ENCODE measurements around the gene BCL2L1. TPM values are rescaled to one million over a fixed set of nuclear protein-coding genes. Genes with fewer than 3 reads are reported as not detected.

BCL2L1 gene
- total RNA-seq, 2 experiments from 2014 or later = 126 to 129 TPM

GRCh38 chr20:31667315-31668285 is 55.1 kb downstream of the BCL2L1 start:
- Mint-ChIP-seq H3K4me3 (no peak overlapping the region), H3K27ac (peak overlapping the region; percentile 70), H3K27me3 (no peaks in the 10 kb centered on the region), H3K4me1 (ENCODE audit: low read depth) (peaks cover 65% of the 10 kb centered on the region), H3K9me3 (no peaks in the 10 kb centered on the region), H3K36me3 (peaks cover 57% of the 10 kb centered on the region)
- CTCF ChIA-PET = interaction anchor here (1.4 to 1.7 kb wide), 2 partner anchors 55 to 56 kb away, joined by 3 to 11 read pairs; partner anchors contain the start of gene BCL2L1
- POLR2A ChIA-PET = interaction anchor here (1.7 kb wide), 1 partner anchor 8 kb away, joined by 4 read pairs; no protein-coding TSS in a partner anchor
- no peak for DNase-seq
- intact Hi-C loops (cut with micrococcal nuclease) = no loop called here

DNA sequence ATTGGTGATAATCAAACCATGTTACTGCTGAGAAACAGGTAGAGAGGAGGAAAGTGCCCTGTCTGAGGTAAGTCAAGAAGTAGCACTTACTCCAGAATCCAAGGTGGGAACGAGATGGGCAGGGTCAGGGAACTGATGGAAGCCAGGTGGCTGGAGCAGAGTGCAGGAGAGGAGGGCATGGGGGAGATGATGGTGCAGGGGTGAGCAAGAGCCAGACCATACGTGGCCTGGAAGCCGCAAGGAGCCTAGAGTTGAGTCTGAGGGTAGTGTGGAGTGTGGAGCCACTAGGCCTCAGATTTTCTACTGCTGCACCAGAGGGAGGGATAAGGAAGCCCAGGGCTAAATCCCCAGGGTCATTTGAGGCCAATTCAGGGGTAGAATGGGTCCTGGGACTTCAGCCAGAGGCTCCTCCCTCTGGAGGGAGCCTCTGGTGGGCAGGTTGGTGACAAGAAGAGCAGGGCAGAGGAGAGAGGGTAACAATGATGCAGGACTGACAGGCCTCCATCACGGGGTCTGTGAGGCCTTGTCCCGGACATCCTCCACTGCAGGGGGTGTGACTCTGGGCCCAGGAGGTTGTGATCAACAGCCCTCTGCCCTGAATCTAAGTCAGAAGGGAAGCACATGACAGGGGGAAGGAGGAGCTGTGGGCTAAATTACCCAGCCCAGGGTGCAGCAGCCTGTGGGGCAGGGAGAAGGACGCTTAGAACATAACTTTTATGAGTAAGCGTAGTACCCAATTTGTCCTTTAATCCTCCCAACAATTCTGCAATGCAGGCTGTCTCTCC is 56.2 kb downstream of the BCL2L1 start:
- Mint-ChIP-seq H3K36me3 (peaks cover 50% of the 10 kb centered on the region), H3K27ac (peak overlapping the region; percentile 77), H3K4me1 (ENCODE audit: low read depth) (peaks cover 70% of the 10 kb centered on the region), H3K9me3 (no peaks in the 10 kb centered on the region), H3K27me3 (no peaks in the 10 kb centered on the region), H3K4me3 (no peak overlapping the region)
- peak; percentile 38 for DNase-seq
- POLR2A ChIA-PET = no interaction called here
- intact Hi-C loops (cut with micrococcal nuclease) = no loop called here
- CTCF ChIA-PET = interaction anchor here (1.3 to 2.2 kb wide), 3 partner anchors 10 to 57 kb away, joined by 3 to 6 read pairs (median 3); no protein-coding TSS in a partner anchor

DNA sequence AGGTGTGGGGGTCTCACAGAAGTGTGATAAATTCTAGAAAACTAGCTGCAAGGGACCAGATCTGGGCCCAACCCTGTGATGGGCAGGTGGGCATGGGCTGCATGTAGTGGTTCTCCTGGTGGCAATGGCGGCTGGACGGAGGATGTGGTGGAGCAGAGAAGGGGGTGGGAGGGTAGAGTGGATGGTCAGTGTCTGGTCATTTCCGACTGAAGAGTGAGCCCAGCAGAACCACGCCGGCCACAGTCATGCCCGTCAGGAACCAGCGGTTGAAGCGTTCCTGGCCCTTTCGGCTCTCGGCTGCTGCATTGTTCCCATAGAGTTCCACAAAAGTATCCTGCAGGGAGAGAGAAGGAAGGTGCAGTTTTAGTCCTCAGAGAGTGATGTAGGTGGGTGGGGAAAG is 56.9 kb downstream of the BCL2L1 start:
- Mint-ChIP-seq H3K27ac (peak overlapping the region; percentile 77), H3K4me3 (no peak overlapping the region), H3K36me3 (peaks cover 49% of the 10 kb centered on the region), H3K9me3 (no peaks in the 10 kb centered on the region), H3K27me3 (no peaks in the 10 kb centered on the region), H3K4me1 (ENCODE audit: low read depth) (peaks cover 69% of the 10 kb centered on the region)
- ChIA-PET POLR2A (no interaction called here), CTCF (interaction anchor here (1.3 to 9.9 kb wide), 3 partner anchors 10 to 55 kb away, joined by 3 to 417 read pairs (median 6); partner anchors contain the start of gene BCL2L1)
- intact Hi-C loops (cut with micrococcal nuclease) = no loop called here
- no peak for DNase-seq

DNA sequence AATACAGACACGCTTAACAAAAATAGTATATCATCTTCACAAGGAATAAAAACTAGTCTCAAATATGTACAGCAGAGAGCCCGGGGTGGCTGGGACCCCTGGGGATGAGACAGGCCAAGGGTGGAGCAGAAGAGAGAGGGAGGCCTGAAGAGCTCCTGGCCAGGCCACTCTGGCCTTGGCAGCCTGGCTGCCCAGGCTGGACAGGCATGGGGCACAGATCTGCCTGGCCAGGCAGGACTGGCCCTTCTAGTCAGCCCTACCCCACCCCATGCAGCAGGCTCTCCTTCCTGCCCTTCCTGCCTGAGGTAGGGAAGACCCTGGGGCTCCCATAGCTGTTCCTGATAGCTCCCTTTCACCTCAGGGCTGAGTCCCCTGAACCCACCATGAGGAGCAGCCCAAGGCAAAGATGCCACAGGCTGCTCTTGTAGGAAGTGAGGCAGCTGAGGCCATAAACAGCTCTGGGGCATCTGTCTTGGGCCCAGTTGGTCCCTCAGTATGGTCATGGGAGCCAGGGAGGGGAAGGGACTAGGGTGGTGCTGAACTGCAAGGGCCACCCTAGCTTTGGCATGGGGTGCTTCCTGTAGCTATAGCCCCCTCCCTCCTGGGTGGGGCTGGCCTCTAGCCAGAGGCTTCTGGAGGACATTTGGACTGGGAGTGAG is 57.8 kb downstream of the BCL2L1 start:
- POLR2A ChIA-PET = interaction anchor here (1.2 to 1.6 kb wide), 2 partner anchors 42 to 57 kb away, joined by 4 to 5 read pairs; partner anchors contain the start of gene BCL2L1
- H3K27me3 Mint-ChIP-seq = no peaks in the 10 kb centered on the region
- peaks cover 66% of the 10 kb centered on the region for H3K4me1 Mint-ChIP-seq (ENCODE audit: low read depth)
- H3K36me3 Mint-ChIP-seq = peaks cover 45% of the 10 kb centered on the region
- H3K27ac Mint-ChIP-seq = peak overlapping the region; percentile 60
- H3K9me3 Mint-ChIP-seq = no peaks in the 10 kb centered on the region
- intact Hi-C loops (cut with micrococcal nuclease) = no loop called here
- no peak overlapping the region for H3K4me3 Mint-ChIP-seq
- DNase-seq = no peak
- CTCF ChIA-PET = interaction anchor here (0.6 to 9.9 kb wide), 6 partner anchors 9 to 56 kb away, joined by 3 to 417 read pairs (median 4); partner anchors contain the start of gene BCL2L1

DNA sequence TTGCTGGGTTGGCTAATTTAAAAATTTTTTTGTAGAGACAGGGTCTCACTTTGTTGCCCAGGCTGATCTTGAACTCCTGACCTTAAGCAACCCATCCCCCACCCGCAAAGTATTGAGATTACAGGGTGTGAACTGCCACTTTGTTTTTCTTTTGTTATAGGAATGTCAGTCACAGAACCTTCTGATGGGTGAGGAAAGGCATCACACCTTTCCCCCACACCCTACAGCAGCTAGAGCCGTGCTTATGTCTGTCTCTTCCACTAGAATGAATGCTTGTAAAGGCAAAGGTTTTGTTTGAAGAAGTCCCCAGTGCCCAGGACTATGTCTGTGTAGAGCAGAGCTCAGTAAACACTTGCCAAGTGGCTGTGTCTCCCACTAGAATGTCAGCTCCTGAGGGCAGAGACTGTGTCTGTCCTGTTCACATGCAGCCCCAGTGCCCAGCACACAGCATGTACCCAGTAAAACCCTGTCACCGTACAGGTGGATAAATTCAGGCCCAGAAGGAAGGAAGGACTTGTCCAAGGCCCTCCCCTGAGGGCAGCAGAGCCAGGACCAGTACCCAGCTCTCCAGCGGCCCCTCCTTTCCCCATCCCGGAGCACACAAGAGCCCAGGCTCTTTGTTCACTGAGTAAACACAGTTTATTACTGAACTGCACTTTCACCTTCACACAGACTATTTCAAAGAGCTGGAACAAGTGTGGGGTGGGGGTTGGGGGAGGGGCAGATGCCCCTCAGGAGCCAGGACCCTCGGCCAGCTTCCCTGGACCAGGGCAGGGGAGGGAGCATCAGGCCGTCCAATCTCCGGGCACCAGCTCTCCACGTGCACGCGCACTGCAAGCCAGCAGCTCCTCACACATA is 58.6 kb downstream of the BCL2L1 start:
- H3K27me3 Mint-ChIP-seq = no peaks in the 10 kb centered on the region
- intact Hi-C loops (cut with micrococcal nuclease) = no loop called here
- H3K4me3 Mint-ChIP-seq = no peak overlapping the region
- peak overlapping the region; percentile 85 for H3K27ac Mint-ChIP-seq
- ChIA-PET CTCF (interaction anchor here (0.6 to 9.9 kb wide), 5 partner anchors 10 to 56 kb away, joined by 3 to 417 read pairs (median 5); partner anchors contain the start of gene BCL2L1), POLR2A (interaction anchor here (0.7 to 1.6 kb wide), 4 partner anchors 42 to 63 kb away, joined by 3 to 5 read pairs (median 4); partner anchors contain the start of gene BCL2L1)
- H3K9me3 Mint-ChIP-seq = no peaks in the 10 kb centered on the region
- H3K4me1 Mint-ChIP-seq (ENCODE audit: low read depth) = peaks cover 58% of the 10 kb centered on the region
- no peak for DNase-seq
- peaks cover 38% of the 10 kb centered on the region for H3K36me3 Mint-ChIP-seq

DNA sequence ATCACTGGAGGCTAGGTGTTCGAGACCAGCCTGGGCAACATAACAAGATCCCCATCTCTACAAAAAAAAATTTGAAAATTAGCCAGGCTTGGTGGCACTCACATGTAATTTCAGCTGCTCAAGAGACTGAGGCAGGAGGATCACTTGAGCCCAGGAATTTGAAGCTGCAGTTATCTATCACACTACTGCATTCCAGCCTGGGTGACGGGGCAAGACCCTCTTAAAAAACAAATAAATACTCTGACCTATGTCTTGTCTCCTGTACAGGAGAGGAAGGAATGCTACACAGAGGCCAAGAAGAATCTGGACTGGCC is 59.2 kb downstream of the BCL2L1 start:
- no peak overlapping the region for H3K4me3 Mint-ChIP-seq
- intact Hi-C loops (cut with micrococcal nuclease) = no loop called here
- POLR2A ChIA-PET = interaction anchor here (0.7 to 1.6 kb wide), 3 partner anchors 59 to 64 kb away, joined by 3 to 5 read pairs (median 4); partner anchors contain the start of gene BCL2L1
- H3K27ac Mint-ChIP-seq = peak overlapping the region; percentile 85
- H3K27me3 Mint-ChIP-seq = no peaks in the 10 kb centered on the region
- H3K36me3 Mint-ChIP-seq = peaks cover 38% of the 10 kb centered on the region
- DNase-seq = no peak
- H3K9me3 Mint-ChIP-seq = no peaks in the 10 kb centered on the region
- CTCF ChIA-PET = interaction anchor here (1.4 to 9.9 kb wide), 3 partner anchors 11 to 57 kb away, joined by 3 to 417 read pairs (median 5); partner anchors contain the start of gene BCL2L1
- H3K4me1 Mint-ChIP-seq (ENCODE audit: low read depth) = peaks cover 58% of the 10 kb centered on the region

GRCh38 chr20:31662372-31662854 is 60.3 kb downstream of the BCL2L1 start:
- peaks cover 30% of the 10 kb centered on the region for H3K36me3 Mint-ChIP-seq
- intact Hi-C loops (cut with micrococcal nuclease) = loop anchor here (1.0 kb wide), 1 partner anchor 13 kb away; no protein-coding TSS in a partner anchor
- no peak for DNase-seq
- H3K27ac Mint-ChIP-seq = peak overlapping the region; percentile 70
- H3K4me1 Mint-ChIP-seq (ENCODE audit: low read depth) = peaks cover 50% of the 10 kb centered on the region
- POLR2A ChIA-PET = interaction anchor here (1.2 to 3.4 kb wide), 6 partner anchors 11 to 61 kb away, joined by 3 to 48 read pairs (median 6); partner anchors contain the start of gene BCL2L1
- peak overlapping the region; percentile 54 for H3K4me3 Mint-ChIP-seq
- CTCF ChIA-PET = interaction anchor here (0.8 to 9.9 kb wide), 20 partner anchors 11 to 90 kb away, joined by 3 to 417 read pairs (median 7); partner anchors contain the start of genes BCL2L1 and TPX2
- no peaks in the 10 kb centered on the region for H3K9me3 Mint-ChIP-seq
- no peaks in the 10 kb centered on the region for H3K27me3 Mint-ChIP-seq

GRCh38 chr20:31661625-31662371 is 60.9 kb downstream of the BCL2L1 start:
- Mint-ChIP-seq H3K36me3 (peaks cover 29% of the 10 kb centered on the region), H3K27me3 (no peaks in the 10 kb centered on the region), H3K27ac (peak overlapping the region; percentile 70), H3K4me3 (peak overlapping the region; percentile 60), H3K4me1 (ENCODE audit: low read depth) (peaks cover 47% of the 10 kb centered on the region), H3K9me3 (no peaks in the 10 kb centered on the region)
- peak; percentile 85 for DNase-seq
- ChIA-PET POLR2A (interaction anchor here (1.1 to 3.4 kb wide), 8 partner anchors 12 to 61 kb away, joined by 3 to 48 read pairs (median 6); partner anchors contain the start of gene BCL2L1), CTCF (interaction anchor here (0.7 to 9.9 kb wide), 35 partner anchors 11 to 161 kb away, joined by 3 to 417 read pairs (median 5); partner anchors contain the start of genes BCL2L1, COX4I2 and TPX2)
- intact Hi-C loops (cut with micrococcal nuclease) = loop anchor here (1.0 kb wide), 2 partner anchors 14 to 62 kb away; no protein-coding TSS in a partner anchor

DNA sequence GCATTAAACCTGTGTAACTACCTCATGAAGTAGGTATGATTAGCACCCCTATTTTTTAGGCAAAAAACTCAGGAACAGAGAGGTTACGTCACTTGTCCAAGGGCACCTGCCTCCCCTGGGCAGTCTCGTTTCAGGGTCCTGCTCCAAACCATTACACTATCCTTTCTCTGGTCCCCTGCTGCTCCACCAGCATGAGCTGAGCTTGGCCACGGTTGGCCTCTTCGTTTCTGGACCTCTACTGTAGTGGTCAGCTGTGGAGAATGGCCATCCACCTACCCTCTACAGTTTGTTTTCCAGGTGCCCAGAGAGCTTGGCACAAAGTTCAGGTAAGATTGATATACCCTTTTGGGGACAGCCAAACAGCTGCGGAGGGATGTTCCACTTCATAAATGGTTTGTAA is 68.1 kb downstream of the BCL2L1 start:
- Mint-ChIP-seq H3K27ac (no peak overlapping the region), H3K4me3 (no peak overlapping the region), H3K9me3 (no peaks in the 10 kb centered on the region), H3K36me3 (no peaks in the 10 kb centered on the region), H3K4me1 (ENCODE audit: low read depth) (no peaks in the 10 kb centered on the region), H3K27me3 (peaks cover 4% of the 10 kb centered on the region)
- intact Hi-C loops (cut with micrococcal nuclease) = no loop called here
- DNase-seq = no peak
- CTCF ChIA-PET = interaction anchor here (3.3 kb wide), 1 partner anchor 70 kb away, joined by 17 read pairs; no protein-coding TSS in a partner anchor
- POLR2A ChIA-PET = interaction anchor here (1.2 kb wide), 1 partner anchor 68 kb away, joined by 3 read pairs; the partner anchor contains the start of gene BCL2L1

Measured in activated CD4-positive, alpha-beta memory T cell treated with anti-CD3 and anti-CD28 coated beads for 36 hours (primary cell).